Measurements from ENCODE around the gene CA9. TPM values are rescaled to one million over a fixed set of nuclear protein-coding genes. Genes with fewer than 3 reads are reported as not detected.

CA9 gene
- total and polyA plus RNA-seq, 4 donors = 0.38 to 3.1 (median 0.96) TPM; not detected in 1

GRCh38 chr9:35697486-35697885 lies 23.8 kb downstream of the CA9 start:
- no peak overlapping the region for H3K27ac ChIP-seq (ENCODE audit: low read depth, low read length)
- H3K36me3 ChIP-seq (ENCODE audit: control insufficient read depth, insufficient read depth, low read length) = peaks cover 51% of the 10 kb centered on the region
- no peaks in the 10 kb centered on the region for H3K4me1 ChIP-seq (ENCODE audit: control insufficient read depth, insufficient read depth, low read length)
- no peak overlapping the region for H3K4me3 ChIP-seq (ENCODE audit: low read depth, low read length)
- DNase-seq (ENCODE audit: low read depth in 4 of 6, low spot score in 6 of 6) = no peak
- no peaks in the 10 kb centered on the region for H3K9me3 ChIP-seq (ENCODE audit: control insufficient read depth, insufficient read depth, low read length)
- 94% methylated on average over 14 of the region's 14 CpGs for WGBS (ENCODE audit: insufficient coverage)
- no peaks in the 10 kb centered on the region for H3K27me3 ChIP-seq (ENCODE audit: control insufficient read depth, insufficient read depth, low read length)

- no peak overlapping the region for H3K27ac ChIP-seq (ENCODE audit: low read depth, low read length)
- 87% methylated on average over 3 of the region's 5 CpGs for WGBS (ENCODE audit: insufficient coverage)
- peaks cover 58% of the 10 kb centered on the region for H3K36me3 ChIP-seq (ENCODE audit: control insufficient read depth, insufficient read depth, low read length)
- no peak overlapping the region for H3K4me3 ChIP-seq (ENCODE audit: low read depth, low read length)
- H3K27me3 ChIP-seq (ENCODE audit: control insufficient read depth, insufficient read depth, low read length) = no peaks in the 10 kb centered on the region
- H3K4me1 ChIP-seq (ENCODE audit: control insufficient read depth, insufficient read depth, low read length) = no peaks in the 10 kb centered on the region
- DNase-seq (ENCODE audit: low read depth in 4 of 6, low spot score in 6 of 6) = no peak
- H3K9me3 ChIP-seq (ENCODE audit: control insufficient read depth, insufficient read depth, low read length) = no peaks in the 10 kb centered on the region
Measured at GRCh38 chr9:35698231-35698630, 24.5 kb downstream of the CA9 start.

GRCh38 chr9:35700031-35700430 lies 26.3 kb downstream of the CA9 start:
- Histone ChIP-seq H3K36me3 (ENCODE audit: control insufficient read depth, insufficient read depth, low read length) (peaks cover 76% of the 10 kb centered on the region), H3K27ac (ENCODE audit: low read depth, low read length) (no peak overlapping the region), H3K27me3 (ENCODE audit: control insufficient read depth, insufficient read depth, low read length) (no peaks in the 10 kb centered on the region), H3K4me3 (ENCODE audit: low read depth, low read length) (no peak overlapping the region), H3K9me3 (ENCODE audit: control insufficient read depth, insufficient read depth, low read length) (no peaks in the 10 kb centered on the region), H3K4me1 (ENCODE audit: control insufficient read depth, insufficient read depth, low read length) (no peaks in the 10 kb centered on the region)
- DNase-seq (ENCODE audit: low read depth in 4 of 6, low spot score in 6 of 6) = no peak
- 78% methylated on average over 11 of the region's 11 CpGs for WGBS (ENCODE audit: insufficient coverage)

- DNase-seq (ENCODE audit: low read depth in 4 of 6, low spot score in 6 of 6) = no peak
- no peaks in the 10 kb centered on the region for H3K27me3 ChIP-seq (ENCODE audit: control insufficient read depth, insufficient read depth, low read length)
- H3K4me3 ChIP-seq (ENCODE audit: low read depth, low read length) = no peak overlapping the region
- H3K4me1 ChIP-seq (ENCODE audit: control insufficient read depth, insufficient read depth, low read length) = no peaks in the 10 kb centered on the region
- H3K36me3 ChIP-seq (ENCODE audit: control insufficient read depth, insufficient read depth, low read length) = peaks cover 85% of the 10 kb centered on the region
- H3K9me3 ChIP-seq (ENCODE audit: control insufficient read depth, insufficient read depth, low read length) = no peaks in the 10 kb centered on the region
- no peak overlapping the region for H3K27ac ChIP-seq (ENCODE audit: low read depth, low read length)
Measured at GRCh38 chr9:35700942-35701341, 27.2 kb downstream of the CA9 start.

DNA sequence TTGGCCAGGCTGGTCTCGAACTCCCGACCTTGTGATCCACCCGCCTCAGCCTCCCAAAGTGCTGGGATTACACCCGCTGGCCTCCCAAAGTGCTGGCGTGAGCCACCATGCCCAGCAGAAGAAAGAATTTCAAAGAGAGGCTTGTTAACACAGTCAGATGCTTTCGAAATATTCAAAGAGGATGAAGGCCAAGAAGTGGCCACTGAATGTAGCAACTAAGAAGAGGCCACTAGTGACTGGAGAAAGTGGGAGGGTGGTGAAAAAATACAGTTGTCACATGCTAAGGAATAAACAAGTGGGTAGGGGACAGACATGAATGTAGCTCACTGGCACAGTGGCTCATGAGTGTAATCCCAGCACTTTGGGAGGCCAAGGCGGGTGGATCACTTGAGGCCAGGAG lies 29.0 kb downstream of the CA9 start:
- 98% methylated on average over 6 of the region's 7 CpGs for WGBS (ENCODE audit: insufficient coverage)
- Histone ChIP-seq H3K9me3 (ENCODE audit: control insufficient read depth, insufficient read depth, low read length) (no peaks in the 10 kb centered on the region), H3K4me1 (ENCODE audit: control insufficient read depth, insufficient read depth, low read length) (no peaks in the 10 kb centered on the region), H3K27ac (ENCODE audit: low read depth, low read length) (no peak overlapping the region), H3K36me3 (ENCODE audit: control insufficient read depth, insufficient read depth, low read length) (peaks cover 94% of the 10 kb centered on the region), H3K27me3 (ENCODE audit: control insufficient read depth, insufficient read depth, low read length) (no peaks in the 10 kb centered on the region), H3K4me3 (ENCODE audit: low read depth, low read length) (no peak overlapping the region)
- DNase-seq (ENCODE audit: low read depth in 4 of 6, low spot score in 6 of 6) = no peak

- WGBS (ENCODE audit: insufficient coverage) = 97% methylated on average over 26 of the region's 26 CpGs
Measured at GRCh38 chr9:35703906-35704672, 30.4 kb downstream of the CA9 start.

DNA sequence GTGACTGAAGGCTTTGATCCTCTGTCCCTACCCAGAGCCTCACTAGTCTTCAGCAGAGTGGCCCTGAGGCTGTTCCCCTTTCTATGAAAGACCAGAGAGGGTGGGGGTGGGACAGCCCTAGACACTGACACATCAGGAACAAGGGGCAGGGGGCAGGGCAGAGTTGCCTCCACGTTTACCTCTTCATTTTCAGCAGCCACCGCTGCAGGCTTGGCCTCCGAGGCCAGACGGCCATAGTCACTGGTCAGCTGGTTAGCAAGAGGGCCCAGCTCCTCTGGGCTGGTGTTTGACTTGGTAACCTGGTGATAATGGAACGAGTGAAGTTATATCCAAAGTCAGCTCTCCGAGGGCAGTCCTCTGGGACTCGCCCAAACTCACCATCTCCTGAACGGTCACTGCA lies 31.6 kb downstream of the CA9 start:
- no peak overlapping the region for H3K27ac ChIP-seq (ENCODE audit: low read depth, low read length)
- H3K36me3 ChIP-seq (ENCODE audit: control insufficient read depth, insufficient read depth, low read length) = peaks cover 90% of the 10 kb centered on the region
- DNase-seq (ENCODE audit: low read depth in 4 of 6, low spot score in 6 of 6) = no peak
- H3K27me3 ChIP-seq (ENCODE audit: control insufficient read depth, insufficient read depth, low read length) = no peaks in the 10 kb centered on the region
- H3K4me3 ChIP-seq (ENCODE audit: low read depth, low read length) = no peak overlapping the region
- H3K4me1 ChIP-seq (ENCODE audit: control insufficient read depth, insufficient read depth, low read length) = no peaks in the 10 kb centered on the region
- H3K9me3 ChIP-seq (ENCODE audit: control insufficient read depth, insufficient read depth, low read length) = no peaks in the 10 kb centered on the region
- WGBS (ENCODE audit: insufficient coverage) = 92% methylated on average over 7 of the region's 8 CpGs

More at GRCh38 chr9:35703906-35704672, 30.4 kb downstream of the CA9 start:
- no peaks in the 10 kb centered on the region for H3K9me3 ChIP-seq (ENCODE audit: control insufficient read depth, insufficient read depth, low read length)
- peaks cover 92% of the 10 kb centered on the region for H3K36me3 ChIP-seq (ENCODE audit: control insufficient read depth, insufficient read depth, low read length)
- no peaks in the 10 kb centered on the region for H3K4me1 ChIP-seq (ENCODE audit: control insufficient read depth, insufficient read depth, low read length)
- DNase-seq (ENCODE audit: low read depth in 4 of 6, low spot score in 6 of 6) = no peak
- H3K4me3 ChIP-seq (ENCODE audit: low read depth, low read length) = no peak overlapping the region
- no peaks in the 10 kb centered on the region for H3K27me3 ChIP-seq (ENCODE audit: control insufficient read depth, insufficient read depth, low read length)
- no peak overlapping the region for H3K27ac ChIP-seq (ENCODE audit: low read depth, low read length)

DNA sequence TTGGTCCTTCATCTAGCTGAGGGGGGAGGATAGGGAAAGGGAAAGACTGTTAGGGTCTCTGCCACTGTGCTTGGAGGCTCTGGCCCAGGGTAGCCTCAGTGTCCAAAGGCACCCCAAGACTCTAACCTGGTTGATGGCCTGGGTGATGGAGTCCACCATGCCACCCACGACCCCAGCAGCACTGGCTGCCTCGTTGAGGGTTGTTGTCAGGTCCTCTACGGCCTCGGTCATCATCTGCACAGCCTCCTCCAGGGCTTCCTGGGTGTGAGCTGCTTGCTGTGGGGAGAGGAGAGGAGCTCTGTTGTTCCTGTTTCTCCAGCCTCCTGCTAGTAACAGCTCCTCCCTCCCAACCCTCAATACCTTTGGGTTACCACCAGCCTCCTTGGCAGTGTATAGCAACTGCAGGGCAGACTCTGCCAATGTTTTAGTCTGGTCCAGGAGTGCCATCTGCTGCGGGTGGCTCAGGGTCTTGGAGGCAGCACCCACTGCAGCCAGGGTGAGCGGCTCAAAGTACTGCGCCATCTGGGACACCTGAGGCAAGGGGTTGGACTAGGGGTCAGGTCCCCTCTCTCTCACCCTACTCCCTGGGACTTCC lies 32.2 kb downstream of the CA9 start:
- no peak overlapping the region for H3K4me3 ChIP-seq (ENCODE audit: low read depth, low read length)
- no peaks in the 10 kb centered on the region for H3K27me3 ChIP-seq (ENCODE audit: control insufficient read depth, insufficient read depth, low read length)
- no peak overlapping the region for H3K27ac ChIP-seq (ENCODE audit: low read depth, low read length)
- no peaks in the 10 kb centered on the region for H3K9me3 ChIP-seq (ENCODE audit: control insufficient read depth, insufficient read depth, low read length)
- no peaks in the 10 kb centered on the region for H3K4me1 ChIP-seq (ENCODE audit: control insufficient read depth, insufficient read depth, low read length)
- DNase-seq (ENCODE audit: low read depth in 4 of 6, low spot score in 6 of 6) = no peak
- peaks cover 93% of the 10 kb centered on the region for H3K36me3 ChIP-seq (ENCODE audit: control insufficient read depth, insufficient read depth, low read length)
- 100% methylated on average over 6 of the region's 7 CpGs for WGBS (ENCODE audit: insufficient coverage)

GRCh38 chr9:35706951-35707350 lies 33.2 kb downstream of the CA9 start:
- no peaks in the 10 kb centered on the region for H3K4me1 ChIP-seq (ENCODE audit: control insufficient read depth, insufficient read depth, low read length)
- DNase-seq (ENCODE audit: low read depth in 4 of 6, low spot score in 6 of 6) = no peak
- peaks cover 96% of the 10 kb centered on the region for H3K36me3 ChIP-seq (ENCODE audit: control insufficient read depth, insufficient read depth, low read length)
- no peak overlapping the region for H3K27ac ChIP-seq (ENCODE audit: low read depth, low read length)
- H3K27me3 ChIP-seq (ENCODE audit: control insufficient read depth, insufficient read depth, low read length) = no peaks in the 10 kb centered on the region
- WGBS (ENCODE audit: insufficient coverage) = 96% methylated on average over 6 of the region's 10 CpGs
- no peaks in the 10 kb centered on the region for H3K9me3 ChIP-seq (ENCODE audit: control insufficient read depth, insufficient read depth, low read length)
- no peak overlapping the region for H3K4me3 ChIP-seq (ENCODE audit: low read depth, low read length)

GRCh38 chr9:35708146-35708545 lies 34.4 kb downstream of the CA9 start:
- Histone ChIP-seq H3K36me3 (ENCODE audit: control insufficient read depth, insufficient read depth, low read length) (peaks cover 96% of the 10 kb centered on the region), H3K27ac (ENCODE audit: low read depth, low read length) (no peak overlapping the region), H3K9me3 (ENCODE audit: control insufficient read depth, insufficient read depth, low read length) (no peaks in the 10 kb centered on the region), H3K27me3 (ENCODE audit: control insufficient read depth, insufficient read depth, low read length) (no peaks in the 10 kb centered on the region), H3K4me1 (ENCODE audit: control insufficient read depth, insufficient read depth, low read length) (no peaks in the 10 kb centered on the region), H3K4me3 (ENCODE audit: low read depth, low read length) (no peak overlapping the region)
- no peak for DNase-seq (ENCODE audit: low read depth in 4 of 6, low spot score in 6 of 6)
- 97% methylated on average over 4 of the region's 4 CpGs for WGBS (ENCODE audit: insufficient coverage)

Data from spinal cord (tissue), 10 donors.